Nephron (organoid): ENCODE data around the gene PCGF3.

Experiments used
- H3K27ac Mint-ChIP-seq, 3 experiments: 2 replicates each; pipeline ENCODE4 v1.8.0; 2020; ENCODE audit warnings: mixed read lengths in 3 of 3, mild to moderate bottlenecking in 2 of 3, moderate library complexity in 1 of 3
- H3K27me3 Mint-ChIP-seq: 2 replicates; pipeline ENCODE4 v1.8.0; 2021; ENCODE audit warnings: low read depth, mild to moderate bottlenecking, moderate library complexity, mixed read lengths
- H3K36me3 Mint-ChIP-seq: 2 replicates; pipeline ENCODE4 v1.8.0; 2020; ENCODE audit warnings: low read depth, mixed read lengths
- H3K4me1 Mint-ChIP-seq: 2 replicates; pipeline ENCODE4 v1.8.0; 2020; ENCODE audit warnings: mixed read lengths
- H3K4me3 Mint-ChIP-seq, 3 experiments: 2 replicates each; pipeline ENCODE4 v1.8.0; 2020; ENCODE audit warnings: mild to moderate bottlenecking in 3 of 3, mixed read lengths in 3 of 3, moderate library complexity in 2 of 3
- H3K9me3 Mint-ChIP-seq: 2 replicates; pipeline ENCODE4 v1.8.0; 2020; ENCODE audit warnings: mixed read lengths
- CTCF ChIP-seq, 3 experiments: fragments of 200-600 bp; sonication (generic); IDR thresholded peaks; one replicate each; pipeline ENCODE4 v1.5.0; 2021; ENCODE audit warnings: antibody characterized with exemption in 3 of 3; ENCODE audit not compliant: unreplicated experiment in 3 of 3

PCGF3 gene

GRCh38 chr4:722851-723360 is 17.3 kb downstream of the PCGF3 start:
- TF ChIP-seq CTCF (IDR thresholded peaks at IDR 0.05; ENCODE audit: unreplicated experiment in 3 of 3), result no peak
- peaks cover 61% of the 10 kb centered on the region for H3K4me1 Mint-ChIP-seq
- H3K27ac Mint-ChIP-seq, result peak overlapping the region; percentile 72 to 89 (median 81)
- H3K36me3 Mint-ChIP-seq, result peaks cover 60% of the 10 kb centered on the region
- no peaks in the 10 kb centered on the region for H3K9me3 Mint-ChIP-seq
- H3K4me3 Mint-ChIP-seq, result no peak overlapping the region
- no peaks in the 10 kb centered on the region for H3K27me3 Mint-ChIP-seq

- Mint-ChIP-seq H3K27ac (peak overlapping the region; percentile 82 to 89 (median 89)), H3K4me1 (peaks cover 64% of the 10 kb centered on the region), H3K27me3 (no peaks in the 10 kb centered on the region), H3K36me3 (peaks cover 63% of the 10 kb centered on the region), H3K4me3 (peak overlapping the region in 2 of 3 experiments; percentile 45 to 66), H3K9me3 (no peaks in the 10 kb centered on the region)
- no peak for TF ChIP-seq CTCF (IDR thresholded peaks at IDR 0.05; ENCODE audit: unreplicated experiment in 3 of 3)
These were observed 18.3 kb downstream of the PCGF3 start for GRCh38 chr4:723751-724530.

GRCh38 chr4:725391-726234 is 20.0 kb downstream of the PCGF3 start:
- Mint-ChIP-seq H3K36me3 (peaks cover 62% of the 10 kb centered on the region), H3K27me3 (no peaks in the 10 kb centered on the region), H3K27ac (peak overlapping the region; percentile 52 to 70 (median 69)), H3K4me1 (peaks cover 66% of the 10 kb centered on the region), H3K9me3 (no peaks in the 10 kb centered on the region), H3K4me3 (no peak overlapping the region)
- no peak for TF ChIP-seq CTCF (IDR thresholded peaks at IDR 0.05; ENCODE audit: unreplicated experiment in 3 of 3)

GRCh38 chr4:726235-726787 is 20.7 kb downstream of the PCGF3 start:
- no peaks in the 10 kb centered on the region for H3K9me3 Mint-ChIP-seq
- H3K27me3 Mint-ChIP-seq, result no peaks in the 10 kb centered on the region
- no peak overlapping the region for H3K4me3 Mint-ChIP-seq
- H3K36me3 Mint-ChIP-seq, result peaks cover 59% of the 10 kb centered on the region
- H3K4me1 Mint-ChIP-seq, result peaks cover 61% of the 10 kb centered on the region
- no peak for TF ChIP-seq CTCF (IDR thresholded peaks at IDR 0.05; ENCODE audit: unreplicated experiment in 3 of 3)
- peak overlapping the region; percentile 69 to 87 (median 70) for H3K27ac Mint-ChIP-seq

- no peaks in the 10 kb centered on the region for H3K27me3 Mint-ChIP-seq
- H3K27ac Mint-ChIP-seq, result peak overlapping the region; percentile 28 to 87 (median 70)
- H3K4me1 Mint-ChIP-seq, result peaks cover 56% of the 10 kb centered on the region
- peak overlapping the region in 2 of 3 experiments; percentile 2 to 29 for H3K4me3 Mint-ChIP-seq
- H3K9me3 Mint-ChIP-seq, result no peaks in the 10 kb centered on the region
- no peak for TF ChIP-seq CTCF (IDR thresholded peaks at IDR 0.05; ENCODE audit: unreplicated experiment in 3 of 3)
- H3K36me3 Mint-ChIP-seq, result peaks cover 54% of the 10 kb centered on the region
These were observed 21.2 kb downstream of the PCGF3 start for GRCh38 chr4:726838-727237.
